NT2/D1 (cell line): ENCODE measurements around the gene SLX4IP.

Experiments used
- DNase-seq: peaks from one replicate; pipeline ENCODE4 v3.0.0-alpha.2; 2011; ENCODE audit warnings: low read depth, low spot score
- H3K27me3 ChIP-seq: 2 replicates; pipeline ENCODE4 v1.6.0; 2011; ENCODE audit warnings: mild to moderate bottlenecking; ENCODE audit not compliant: insufficient read length, insufficient read depth
- H3K36me3 ChIP-seq: 2 replicates; pipeline ENCODE4 v1.6.1; 2011; ENCODE audit warnings: mild to moderate bottlenecking, low read length, mixed read lengths; ENCODE audit not compliant: insufficient read depth, insufficient read length
- H3K4me1 ChIP-seq: 2 replicates; pipeline ENCODE4 v1.5.1; 2011; ENCODE audit not compliant: insufficient read depth, insufficient read length
- H3K4me3 ChIP-seq: 2 replicates; pipeline ENCODE4 v1.5.1; 2011; ENCODE audit warnings: low read depth; ENCODE audit not compliant: insufficient read length
- H3K9ac ChIP-seq: 2 replicates; pipeline ENCODE4 v1.6.0; 2011; ENCODE audit warnings: low read depth; ENCODE audit not compliant: insufficient read length
- H3K9me3 ChIP-seq: 2 replicates; pipeline ENCODE4 v1.5.1; 2011; ENCODE audit warnings: mild to moderate bottlenecking, low read length; ENCODE audit not compliant: insufficient read depth
- SUZ12 ChIP-seq: IDR thresholded peaks from 2 replicates; pipeline ENCODE4 v1.6.1; 2011; ENCODE audit not compliant: insufficient read length, insufficient read depth; ENCODE audit errors: extremely low read depth
- YY1 ChIP-seq: IDR thresholded peaks from 2 replicates; pipeline ENCODE4 v1.6.1; 2011; ENCODE audit not compliant: insufficient read length, insufficient read depth
- ZNF274 ChIP-seq: IDR thresholded peaks from 2 replicates; pipeline ENCODE4 v1.6.1; 2011; ENCODE audit warnings: mild to moderate bottlenecking, low read depth, low read length

SLX4IP gene

GRCh38 chr20:10634211-10634610 is 199.1 kb downstream of the SLX4IP start:
- Histone ChIP-seq H3K4me1 (peaks cover 6% of the 10 kb centered on the region), H3K27me3 (no peaks in the 10 kb centered on the region), H3K4me3 (no peak overlapping the region), H3K9me3 (no peaks in the 10 kb centered on the region), H3K9ac (no peak overlapping the region), H3K36me3 (peaks cover 23% of the 10 kb centered on the region)
- DNase-seq: no peak
- TF ChIP-seq SUZ12 (no peak), ZNF274 (no peak), YY1 (no peak)

GRCh38 chr20:10634683-10635411 is 199.7 kb downstream of the SLX4IP start:
- peaks cover 6% of the 10 kb centered on the region for H3K4me1 ChIP-seq
- no peak overlapping the region for H3K9ac ChIP-seq
- H3K27me3 ChIP-seq: no peaks in the 10 kb centered on the region

GRCh38 chr20:10635476-10636208 is 200.5 kb downstream of the SLX4IP start:
- peaks cover 6% of the 10 kb centered on the region for H3K4me1 ChIP-seq
- DNase-seq: no peak
- no peak overlapping the region for H3K9ac ChIP-seq
- peaks cover 37% of the 10 kb centered on the region for H3K36me3 ChIP-seq
- H3K9me3 ChIP-seq: no peaks in the 10 kb centered on the region
- no peak overlapping the region for H3K4me3 ChIP-seq
- no peak for TF ChIP-seq ZNF274
- no peak for TF ChIP-seq YY1
- no peak for TF ChIP-seq SUZ12
- no peaks in the 10 kb centered on the region for H3K27me3 ChIP-seq

More at GRCh38 chr20:10634683-10635411, 199.7 kb downstream of the SLX4IP start:
- Histone ChIP-seq H3K4me3 (no peak overlapping the region), H3K36me3 (peaks cover 29% of the 10 kb centered on the region), H3K9me3 (no peaks in the 10 kb centered on the region)
- no peak for DNase-seq
- TF ChIP-seq ZNF274 (no peak), YY1 (no peak), SUZ12 (no peak)

GRCh38 chr20:10636326-10636818 is 201.3 kb downstream of the SLX4IP start:
- Histone ChIP-seq H3K9me3 (no peaks in the 10 kb centered on the region), H3K4me1 (peaks cover 6% of the 10 kb centered on the region), H3K9ac (no peak overlapping the region), H3K4me3 (no peak overlapping the region), H3K27me3 (no peaks in the 10 kb centered on the region), H3K36me3 (peaks cover 45% of the 10 kb centered on the region)
- DNase-seq: no peak
- TF ChIP-seq SUZ12 (no peak), ZNF274 (no peak), YY1 (no peak)

- Histone ChIP-seq H3K4me3 (no peak overlapping the region), H3K27me3 (no peaks in the 10 kb centered on the region), H3K9ac (no peak overlapping the region), H3K9me3 (no peaks in the 10 kb centered on the region), H3K36me3 (peaks cover 52% of the 10 kb centered on the region), H3K4me1 (peaks cover 6% of the 10 kb centered on the region)
- no peak for DNase-seq
- TF ChIP-seq ZNF274 (no peak), SUZ12 (no peak)
These were observed 202.0 kb downstream of the SLX4IP start for GRCh38 chr20:10637031-10637559.

GRCh38 chr20:10637563-10637962 is 202.5 kb downstream of the SLX4IP start:
- H3K4me3 ChIP-seq: no peak overlapping the region
- H3K9me3 ChIP-seq: no peaks in the 10 kb centered on the region
- H3K9ac ChIP-seq: no peak overlapping the region

More at GRCh38 chr20:10637563-10637962, 202.5 kb downstream of the SLX4IP start:
- TF ChIP-seq ZNF274 (no peak), YY1 (no peak), SUZ12 (no peak)
- H3K4me1 ChIP-seq: peaks cover 6% of the 10 kb centered on the region
- DNase-seq: peak; percentile 93
- H3K36me3 ChIP-seq: peaks cover 56% of the 10 kb centered on the region
- H3K27me3 ChIP-seq: no peaks in the 10 kb centered on the region
